Smooth muscle cell (in vitro differentiated cells): ENCODE results near the gene R3HCC1L. TPM values are rescaled to one million over a fixed set of nuclear protein-coding genes. Genes with fewer than 3 reads are reported as not detected.
"Not testable (repeated sequence)": the region's sequence is repeated elsewhere in the genome, so short reads cannot be mapped to it uniquely, and the experiment has no call there.

Source experiments
- DNase-seq: peaks from one replicate; lab custom pipeline; 2025; ENCODE audit not compliant: unreplicated experiment; lab: John Stamatoyannopoulos, UW
- H2AFZ ChIP-seq: fragments of 200-600 bp; sonication (generic); 2 replicates; pipeline ENCODE4 v1.6.0; 2016; ENCODE audit warnings: antibody characterized with exemption, low read depth, mild to moderate bottlenecking
- H3F3A ChIP-seq: fragments of 200-600 bp; sonication (generic); 2 replicates; pipeline ENCODE4 v1.6.0; 2017; ENCODE audit warnings: antibody characterized with exemption, low read depth
- H3K27ac ChIP-seq: fragments of 200-600 bp; sonication (generic); 2 replicates; pipeline ENCODE4 v1.5.1; 2016; ENCODE audit warnings: low read depth, mild to moderate bottlenecking
- H3K27me3 ChIP-seq: fragments of 200-600 bp; sonication (generic); 2 replicates; pipeline ENCODE4 v1.6.1; 2016; ENCODE audit warnings: low read depth, mild to moderate bottlenecking
- H3K36me3 ChIP-seq: fragments of 200-600 bp; sonication (generic); 2 replicates; pipeline ENCODE4 v1.5.1; 2016; ENCODE audit warnings: low read depth
- H3K4me1 ChIP-seq: fragments of 200-600 bp; sonication (generic); 2 replicates; pipeline ENCODE4 v1.5.1; 2016; ENCODE audit warnings: low read depth
- H3K4me2 ChIP-seq: fragments of 200-600 bp; sonication (generic); 2 replicates; pipeline ENCODE4 v1.6.0; 2016; ENCODE audit warnings: mild to moderate bottlenecking
- H3K4me3 ChIP-seq: fragments of 200-600 bp; sonication (generic); 2 replicates; pipeline ENCODE4 v1.5.1; 2016; ENCODE audit warnings: mild to moderate bottlenecking
- H3K79me2 ChIP-seq: fragments of 200-600 bp; sonication (generic); 2 replicates; pipeline ENCODE4 v1.6.0; 2016; ENCODE audit warnings: low read depth, mild to moderate bottlenecking
- H3K9ac ChIP-seq: fragments of 200-600 bp; sonication (generic); 2 replicates; pipeline ENCODE4 v1.6.0; 2016; ENCODE audit warnings: low read depth
- H3K9me3 ChIP-seq: fragments of 200-600 bp; sonication (generic); replicated peaks from 2 replicates; pipeline ENCODE4 v1.5.1; 2016; ENCODE audit warnings: low read depth
- H4K20me1 ChIP-seq: fragments of 200-600 bp; sonication (generic); 2 replicates; pipeline ENCODE4 v1.6.0; 2016; ENCODE audit warnings: low read depth
- CTCF ChIP-seq: fragments of 200-600 bp; sonication (generic); IDR thresholded peaks from 2 replicates; pipeline ENCODE4 v1.5.1; 2017; ENCODE audit warnings: borderline replicate concordance, mild to moderate bottlenecking, antibody characterized with exemption; ENCODE audit not compliant: insufficient read depth, poor library complexity, severe bottlenecking
- WGBS: methylation state at CpG from one replicate; pipeline ENCODE4 v1.1.7; 2016; ENCODE audit warnings: low lambda C conversion rate; 5-methylcytosine and 5-hydroxymethylcytosine counted together
- polyA plus RNA-seq: library from polyadenylated mRNA; unstranded; fragments of >200 nt; fragmentation: Nextera tagmentation; extraction: Ambion mirVana; gene quantifications from 2 replicates; pipeline ENCODE4 v1.2.1, GENCODE V29; 2016
- total RNA-seq: library from RNA; depleted of rRNA; stranded (reverse); fragments of >200 nt; gene quantifications from 2 replicates; pipeline ENCODE4 v1.2.3, GENCODE V29; 2014

Gene R3HCC1L
- total and polyA plus RNA-seq, 2 experiments from 2014 or later, result 11.4 to 12.2 TPM

- Histone ChIP-seq H3K79me2 (peaks cover 10% of the 10 kb centered on the region), H3K4me3 (no peak overlapping the region), H2AFZ (no peak overlapping the region), H4K20me1 (peaks cover 62% of the 10 kb centered on the region), H3K4me1 (no peaks in the 10 kb centered on the region), H3K36me3 (no peaks in the 10 kb centered on the region), H3K4me2 (no peak overlapping the region), H3F3A (no peaks in the 10 kb centered on the region), H3K9ac (no peak overlapping the region), H3K9me3 (no peaks in the 10 kb centered on the region), H3K27ac (no peak overlapping the region), H3K27me3 (no peaks in the 10 kb centered on the region)
- TF ChIP-seq CTCF, result no peak
- 97% methylated on average over 1 of the region's 1 CpG for WGBS
- no peak for DNase-seq
Observed at GRCh38 chr10:98186681-98187080, 52.2 kb downstream of the R3HCC1L start.

GRCh38 chr10:98190773-98191172 is 56.3 kb downstream of the R3HCC1L start:
- not testable (repeated sequence) for H3K36me3 ChIP-seq, H3K27me3 ChIP-seq, H3K79me2 ChIP-seq, H2AFZ ChIP-seq, H3K4me3 ChIP-seq, H3K27ac ChIP-seq, H3K4me1 ChIP-seq, DNase-seq, H3K4me2 ChIP-seq, H3K9ac ChIP-seq, H3F3A ChIP-seq, H3K9me3 ChIP-seq
- WGBS, result 98% methylated on average over 4 of the region's 4 CpGs
- peaks cover 30% of the 10 kb centered on the region for H4K20me1 ChIP-seq

- H2AFZ ChIP-seq, result no peak overlapping the region
- H3K9me3 ChIP-seq, result no peaks in the 10 kb centered on the region
- H4K20me1 ChIP-seq, result peaks cover 42% of the 10 kb centered on the region
- DNase-seq, result no peak
- no peak overlapping the region for H3K4me2 ChIP-seq
- no peaks in the 10 kb centered on the region for H3F3A ChIP-seq
- H3K36me3 ChIP-seq, result no peaks in the 10 kb centered on the region
- TF ChIP-seq CTCF, result no peak
- no peak overlapping the region for H3K4me3 ChIP-seq
- H3K9ac ChIP-seq, result no peak overlapping the region
- no peaks in the 10 kb centered on the region for H3K4me1 ChIP-seq
- H3K27me3 ChIP-seq, result no peaks in the 10 kb centered on the region
- no peaks in the 10 kb centered on the region for H3K79me2 ChIP-seq
- no peak overlapping the region for H3K27ac ChIP-seq
- 100% methylated on average over 2 of the region's 2 CpGs for WGBS
Observed at GRCh38 chr10:98193037-98193436, 58.6 kb downstream of the R3HCC1L start.

- Histone ChIP-seq H3K4me3 (no peak overlapping the region), H3K4me2 (no peak overlapping the region), H3K9me3 (no peaks in the 10 kb centered on the region), H3K9ac (no peak overlapping the region), H3K4me1 (no peaks in the 10 kb centered on the region), H3K27me3 (no peaks in the 10 kb centered on the region), H2AFZ (no peak overlapping the region), H4K20me1 (peaks cover 46% of the 10 kb centered on the region), H3K79me2 (no peaks in the 10 kb centered on the region), H3K36me3 (no peaks in the 10 kb centered on the region), H3K27ac (no peak overlapping the region), H3F3A (no peaks in the 10 kb centered on the region)
- WGBS, result 95% methylated on average over 3 of the region's 3 CpGs
- DNase-seq, result no peak
- no peak for TF ChIP-seq CTCF
Observed at GRCh38 chr10:98194633-98195032, 60.2 kb downstream of the R3HCC1L start.
